Measurements from ENCODE around the gene IL33.

The IL33 gene

GRCh38 chr9:6243746-6244145 lies 28.1 kb downstream of the IL33 start:
- no peak overlapping the region for H3K23ac ChIP-seq (ENCODE audit: low read length in 2 of 2)
- no peaks in the 10 kb centered on the region for H3K79me1 ChIP-seq (replicated peaks; ENCODE audit: low read length, poor library complexity, severe bottlenecking)
- no peak for DNase-seq
- no peaks in the 10 kb centered on the region for H3K4me1 ChIP-seq (ENCODE audit: control insufficient read depth, insufficient read depth, low read depth, low read length)
- no peak overlapping the region for H2BK120ac ChIP-seq (ENCODE audit: low read depth, low read length)
- H3K4me2 ChIP-seq (ENCODE audit: low read length, poor library complexity, severe bottlenecking) = no peak overlapping the region
- H3K9me3 ChIP-seq (ENCODE audit: control insufficient read depth, low read length) = no peaks in the 10 kb centered on the region
- H3K14ac ChIP-seq (ENCODE audit: low read length in 2 of 2) = no peak overlapping the region
- H2BK12ac ChIP-seq (ENCODE audit: low read length in 2 of 2) = no peak overlapping the region
- H4K8ac ChIP-seq (ENCODE audit: low read length) = no peak overlapping the region
- no peak overlapping the region for H2BK15ac ChIP-seq (ENCODE audit: low read depth, poor library complexity, severe bottlenecking)
- no peak overlapping the region for H4K91ac ChIP-seq (ENCODE audit: low read length)
- peak overlapping the region; percentile 22 for H3K9ac ChIP-seq (ENCODE audit: low read length)
- H3K18ac ChIP-seq (ENCODE audit: low read depth in 1 of 2, low read length in 2 of 2) = no peak overlapping the region
- no peak overlapping the region for H3K4me3 ChIP-seq (ENCODE audit: insufficient read depth in 1 of 2, low read depth in 1 of 2, low read length in 2 of 2)
- H2BK5ac ChIP-seq (ENCODE audit: low read depth, low read length, poor library complexity, severe bottlenecking) = no peak overlapping the region
- peaks cover 0 to 4% of the 10 kb centered on the region in 2 experiments for H3K27me3 ChIP-seq (ENCODE audit: control insufficient read depth in 1 of 2, insufficient read depth in 1 of 2, low read length in 2 of 2)
- no peak overlapping the region for H3K4ac ChIP-seq (ENCODE audit: low read depth in 1 of 2, low read length in 2 of 2)
- no peak overlapping the region for H2AK5ac ChIP-seq (ENCODE audit: low read length, severe bottlenecking)
- peaks cover 0 to 16% of the 10 kb centered on the region in 2 experiments for H3K36me3 ChIP-seq (ENCODE audit: control insufficient read depth in 1 of 2, insufficient read depth in 2 of 2, low read depth in 1 of 2, low read length in 2 of 2)
- H3K27ac ChIP-seq (ENCODE audit: low read length, poor library complexity, severe bottlenecking) = no peak overlapping the region
- H2AFZ ChIP-seq (ENCODE audit: low read depth, low read length) = no peak overlapping the region

GRCh38 chr9:6247266-6247665 lies 31.7 kb downstream of the IL33 start:
- no peak overlapping the region for H2AFZ ChIP-seq (ENCODE audit: low read depth, low read length)
- H3K4ac ChIP-seq (ENCODE audit: low read depth in 1 of 2, low read length in 2 of 2) = no peak overlapping the region
- no peak overlapping the region for H2BK5ac ChIP-seq (ENCODE audit: low read depth, low read length, poor library complexity, severe bottlenecking)
- no peak overlapping the region for H4K8ac ChIP-seq (ENCODE audit: low read length)
- WGBS = 60% methylated on average over 3 of the region's 4 CpGs
- no peaks in the 10 kb centered on the region for H3K9me3 ChIP-seq (ENCODE audit: control insufficient read depth, low read length)
- H3K36me3 ChIP-seq (ENCODE audit: control insufficient read depth in 1 of 2, insufficient read depth in 2 of 2, low read depth in 1 of 2, low read length in 2 of 2) = peaks cover 0 to 9% of the 10 kb centered on the region in 2 experiments
- no peak for DNase-seq
- H3K4me3 ChIP-seq (ENCODE audit: insufficient read depth in 1 of 2, low read depth in 1 of 2, low read length in 2 of 2) = no peak overlapping the region
- H3K79me1 ChIP-seq (replicated peaks; ENCODE audit: low read length, poor library complexity, severe bottlenecking) = no peaks in the 10 kb centered on the region
- H3K9ac ChIP-seq (ENCODE audit: low read length) = no peak overlapping the region
- no peaks in the 10 kb centered on the region for H3K4me1 ChIP-seq (ENCODE audit: control insufficient read depth, insufficient read depth, low read depth, low read length)
- peaks cover 0 to 4% of the 10 kb centered on the region in 2 experiments for H3K27me3 ChIP-seq (ENCODE audit: control insufficient read depth in 1 of 2, insufficient read depth in 1 of 2, low read length in 2 of 2)
- H3K4me2 ChIP-seq (ENCODE audit: low read length, poor library complexity, severe bottlenecking) = no peak overlapping the region
- no peak overlapping the region for H3K14ac ChIP-seq (ENCODE audit: low read length in 2 of 2)
- H3K18ac ChIP-seq (ENCODE audit: low read depth in 1 of 2, low read length in 2 of 2) = no peak overlapping the region
- no peak overlapping the region for H4K91ac ChIP-seq (ENCODE audit: low read length)
- no peak overlapping the region for H2AK5ac ChIP-seq (ENCODE audit: low read length, severe bottlenecking)
- H2BK15ac ChIP-seq (ENCODE audit: low read depth, poor library complexity, severe bottlenecking) = no peak overlapping the region
- no peak overlapping the region for H2BK120ac ChIP-seq (ENCODE audit: low read depth, low read length)
- H2BK12ac ChIP-seq (ENCODE audit: low read length in 2 of 2) = no peak overlapping the region
- no peak overlapping the region for H3K23ac ChIP-seq (ENCODE audit: low read length in 2 of 2)
- H3K27ac ChIP-seq (ENCODE audit: low read length, poor library complexity, severe bottlenecking) = no peak overlapping the region

GRCh38 chr9:6268826-6269397 lies 53.3 kb downstream of the IL33 start:
- no peak overlapping the region for H3K9ac ChIP-seq (ENCODE audit: low read length)
- H2BK5ac ChIP-seq (ENCODE audit: low read depth, low read length, poor library complexity, severe bottlenecking) = no peak overlapping the region
- H3K23ac ChIP-seq (ENCODE audit: low read length in 2 of 2) = no peak overlapping the region
- DNase-seq = no peak
- no peak overlapping the region for H4K91ac ChIP-seq (ENCODE audit: low read length)
- H3K27ac ChIP-seq (ENCODE audit: low read length, poor library complexity, severe bottlenecking) = no peak overlapping the region
- WGBS = no CpG with 5 or more reads among the region's 3 CpGs
- H2AFZ ChIP-seq (ENCODE audit: low read depth, low read length) = no peak overlapping the region
- no peak overlapping the region for H3K4me2 ChIP-seq (ENCODE audit: low read length, poor library complexity, severe bottlenecking)
- no peaks in the 10 kb centered on the region for H3K27me3 ChIP-seq (ENCODE audit: control insufficient read depth in 1 of 2, insufficient read depth in 1 of 2, low read length in 2 of 2)
- H3K14ac ChIP-seq (ENCODE audit: low read length in 2 of 2) = no peak overlapping the region
- no peak overlapping the region for H3K4ac ChIP-seq (ENCODE audit: low read depth in 1 of 2, low read length in 2 of 2)
- H3K79me1 ChIP-seq (replicated peaks; ENCODE audit: low read length, poor library complexity, severe bottlenecking) = no peaks in the 10 kb centered on the region
- H3K4me3 ChIP-seq (ENCODE audit: insufficient read depth in 1 of 2, low read depth in 1 of 2, low read length in 2 of 2) = no peak overlapping the region
- no peak overlapping the region for H2BK15ac ChIP-seq (ENCODE audit: low read depth, poor library complexity, severe bottlenecking)
- H3K9me3 ChIP-seq (ENCODE audit: control insufficient read depth, low read length) = no peaks in the 10 kb centered on the region
- no peak overlapping the region for H2AK5ac ChIP-seq (ENCODE audit: low read length, severe bottlenecking)
- H3K4me1 ChIP-seq (ENCODE audit: control insufficient read depth, insufficient read depth, low read depth, low read length) = no peaks in the 10 kb centered on the region
- no peak overlapping the region for H2BK120ac ChIP-seq (ENCODE audit: low read depth, low read length)
- no peak overlapping the region for H2BK12ac ChIP-seq (ENCODE audit: low read length in 2 of 2)
- H3K36me3 ChIP-seq (ENCODE audit: control insufficient read depth in 1 of 2, insufficient read depth in 2 of 2, low read depth in 1 of 2, low read length in 2 of 2) = no peaks in the 10 kb centered on the region
- no peak overlapping the region for H3K18ac ChIP-seq (ENCODE audit: low read depth in 1 of 2, low read length in 2 of 2)
- no peak overlapping the region for H4K8ac ChIP-seq (ENCODE audit: low read length)

GRCh38 chr9:6270896-6271295 lies 55.3 kb downstream of the IL33 start:
- Histone ChIP-seq H3K4me2 (ENCODE audit: low read length, poor library complexity, severe bottlenecking) (no peak overlapping the region), H2AFZ (ENCODE audit: low read depth, low read length) (no peak overlapping the region), H3K9ac (ENCODE audit: low read length) (no peak overlapping the region), H3K36me3 (ENCODE audit: control insufficient read depth in 1 of 2, insufficient read depth in 2 of 2, low read depth in 1 of 2, low read length in 2 of 2) (no peaks in the 10 kb centered on the region), H3K27me3 (ENCODE audit: control insufficient read depth in 1 of 2, insufficient read depth in 1 of 2, low read length in 2 of 2) (no peaks in the 10 kb centered on the region), H4K91ac (ENCODE audit: low read length) (no peak overlapping the region), H3K14ac (ENCODE audit: low read length in 2 of 2) (no peak overlapping the region), H4K8ac (ENCODE audit: low read length) (peak overlapping the region; percentile 4), H3K27ac (ENCODE audit: low read length, poor library complexity, severe bottlenecking) (no peak overlapping the region), H2AK5ac (ENCODE audit: low read length, severe bottlenecking) (no peak overlapping the region), H2BK5ac (ENCODE audit: low read depth, low read length, poor library complexity, severe bottlenecking) (no peak overlapping the region), H3K4ac (ENCODE audit: low read depth in 1 of 2, low read length in 2 of 2) (no peak overlapping the region), H3K4me3 (ENCODE audit: insufficient read depth in 1 of 2, low read depth in 1 of 2, low read length in 2 of 2) (no peak overlapping the region), H2BK15ac (ENCODE audit: low read depth, poor library complexity, severe bottlenecking) (no peak overlapping the region), H2BK12ac (ENCODE audit: low read length in 2 of 2) (no peak overlapping the region), H3K23ac (ENCODE audit: low read length in 2 of 2) (no peak overlapping the region), H3K4me1 (ENCODE audit: control insufficient read depth, insufficient read depth, low read depth, low read length) (no peaks in the 10 kb centered on the region), H3K79me1 (replicated peaks; ENCODE audit: low read length, poor library complexity, severe bottlenecking) (no peaks in the 10 kb centered on the region), H3K9me3 (ENCODE audit: control insufficient read depth, low read length) (no peaks in the 10 kb centered on the region), H3K18ac (ENCODE audit: low read depth in 1 of 2, low read length in 2 of 2) (no peak overlapping the region), H2BK120ac (ENCODE audit: low read depth, low read length) (no peak overlapping the region)
- DNase-seq = peak; percentile 4
- WGBS = 71% methylated on average over 1 of the region's 1 CpG
